ENCODE measurements around the gene TTC7B.

TTC7B gene

DNA sequence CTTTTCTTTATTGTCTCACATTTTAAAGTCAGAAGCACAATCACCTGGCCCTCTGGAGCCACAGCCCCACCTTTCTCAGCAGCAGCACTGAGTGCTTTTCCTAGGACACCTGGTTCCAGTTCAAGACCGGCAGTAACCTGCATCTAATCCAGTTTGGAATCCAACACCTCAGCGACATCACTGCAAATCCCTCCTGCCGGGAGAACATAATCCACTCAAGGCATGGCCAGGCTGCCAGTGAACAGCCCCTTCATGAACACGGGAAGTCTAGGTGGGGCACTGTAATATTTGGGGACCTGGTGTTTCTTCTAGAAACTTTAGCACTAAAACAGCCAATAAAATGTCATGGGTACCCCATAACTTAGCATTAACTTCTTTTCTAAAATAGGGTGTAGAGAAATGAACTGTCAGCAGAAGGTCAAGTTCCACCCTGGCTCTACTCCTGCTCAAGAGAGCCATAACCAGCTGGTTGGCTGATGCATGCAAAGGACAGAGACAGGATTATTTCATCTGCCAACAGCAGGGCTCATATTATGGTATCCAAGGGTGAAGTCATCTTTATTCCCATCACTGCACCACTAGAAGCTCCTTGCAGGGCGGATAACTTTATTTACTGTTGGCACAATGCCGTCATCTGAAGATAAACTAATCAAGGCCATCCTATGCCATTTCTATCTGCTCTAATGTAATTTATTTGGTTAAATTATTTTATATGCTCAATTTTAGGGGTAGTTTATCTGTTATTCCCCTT lies 76.7 kb downstream of the TTC7B start:
- no peak for DNase-seq

DNA sequence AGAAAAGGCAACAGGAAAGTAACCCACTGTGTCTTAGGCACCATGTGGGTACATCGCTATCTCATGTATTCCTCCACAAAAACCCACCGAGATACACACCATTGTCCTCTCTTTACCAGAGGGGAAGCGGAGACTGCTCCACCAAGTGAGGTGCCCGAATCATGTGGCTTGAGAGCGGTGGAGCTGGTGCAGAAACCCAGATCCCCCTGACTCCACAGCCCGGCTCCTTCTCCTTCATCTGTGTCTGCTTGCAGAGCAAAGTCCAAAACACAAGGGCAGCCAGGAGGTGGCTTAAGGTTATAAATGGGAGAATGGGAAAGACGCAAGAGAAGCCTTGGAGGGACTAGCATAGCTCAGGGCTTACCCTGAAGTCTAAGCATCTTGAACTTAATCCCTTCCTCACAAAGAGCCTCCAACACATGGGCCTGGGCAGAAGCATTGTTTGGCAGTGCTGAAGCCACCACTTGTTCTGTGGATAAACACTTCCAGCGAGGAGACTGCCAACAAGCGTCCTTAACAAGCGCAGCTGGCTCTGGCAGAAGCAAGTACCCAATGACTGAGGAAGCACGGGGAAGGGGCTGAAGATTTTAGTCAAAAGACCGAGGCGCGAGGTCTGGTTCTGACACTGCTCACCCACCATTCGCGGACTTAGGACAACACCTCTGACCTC lies 83.0 kb downstream of the TTC7B start:
- DNase-seq: no peak

DNA sequence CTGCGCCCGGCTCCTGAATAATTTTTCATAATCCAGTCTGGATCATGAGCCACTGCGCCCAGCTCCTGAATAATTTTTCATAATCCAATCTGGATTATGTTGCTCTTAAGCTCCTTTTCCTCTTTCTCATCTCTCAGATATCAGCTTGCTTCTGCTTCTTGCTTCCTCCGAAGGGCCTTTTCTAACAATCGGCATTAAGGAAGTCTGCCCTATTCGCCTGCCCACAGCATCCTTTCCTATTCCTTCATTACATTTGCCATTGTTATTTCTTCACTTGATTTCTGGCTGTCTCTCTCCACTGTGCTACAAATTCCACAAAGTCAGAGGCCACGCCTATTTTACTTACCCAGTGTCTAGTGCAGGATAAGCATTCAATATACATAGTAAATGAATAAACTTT lies 83.5 kb downstream of the TTC7B start:
- DNase-seq: no peak

DNA sequence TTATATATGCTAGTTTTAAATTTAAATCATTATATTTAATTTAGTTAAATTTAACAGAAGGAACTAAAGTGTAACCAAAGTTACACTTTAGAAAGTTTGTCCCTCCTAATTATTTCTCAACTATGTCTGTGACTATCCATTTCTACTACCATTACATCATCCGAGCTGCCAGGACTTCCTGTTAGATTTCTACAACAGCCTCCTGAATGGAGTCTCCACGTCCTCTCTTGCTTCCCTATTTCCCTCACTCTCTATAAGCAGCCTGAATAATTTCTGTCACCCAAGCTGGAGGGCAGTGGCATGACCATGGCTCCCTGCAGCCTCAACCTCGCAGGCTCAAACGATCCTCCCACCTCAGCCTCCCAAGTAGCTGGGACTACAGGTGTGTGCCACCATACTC lies 84.1 kb downstream of the TTC7B start:
- no peak for DNase-seq

DNA sequence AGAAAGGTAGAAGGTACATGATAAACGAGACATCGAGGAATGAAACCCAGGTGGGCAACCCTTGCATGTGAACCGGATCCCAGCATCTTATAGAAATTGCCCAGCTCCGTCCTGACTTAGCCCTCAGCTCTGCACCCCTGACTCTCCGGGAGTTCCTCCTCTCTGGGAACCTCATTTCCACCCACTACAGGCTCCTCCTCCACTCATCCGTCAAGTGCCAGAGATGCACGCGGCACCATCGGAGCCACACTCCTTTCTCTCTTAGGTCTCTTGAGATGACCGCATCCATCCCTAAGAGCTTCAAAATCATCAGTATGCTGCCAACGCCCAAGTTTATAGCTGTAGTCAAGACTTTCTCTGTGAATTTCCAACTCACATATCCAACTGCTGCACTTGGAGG lies 84.7 kb downstream of the TTC7B start:
- DNase-seq: no peak

DNA sequence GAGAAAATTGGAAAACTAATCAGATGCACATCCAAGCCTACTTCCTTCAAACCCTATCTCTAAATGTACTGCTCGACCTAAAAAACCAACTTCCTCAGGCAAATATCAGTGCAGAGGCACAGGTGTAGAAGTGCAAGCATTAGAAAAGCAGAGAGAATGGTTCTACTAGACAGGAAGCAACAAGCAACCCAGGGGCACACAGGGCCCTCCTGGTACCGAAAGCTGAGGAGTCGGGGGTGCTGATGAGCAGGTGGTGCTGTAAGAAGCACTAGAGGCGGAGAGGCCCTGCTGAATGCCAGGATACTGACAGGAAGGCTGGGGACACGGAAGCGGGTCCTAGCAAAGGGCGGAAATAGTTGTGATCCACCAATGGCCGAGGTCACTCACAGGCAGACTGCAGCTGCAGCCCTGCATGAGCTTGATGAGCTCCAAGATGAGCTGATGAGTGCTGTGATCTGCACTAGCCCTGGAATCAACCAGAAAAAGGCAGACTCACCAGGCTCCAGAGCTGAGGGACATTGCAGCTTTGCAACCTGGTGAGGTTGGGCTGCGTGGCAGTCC lies 85.9 kb downstream of the TTC7B start:
- DNase-seq: no peak

DNA sequence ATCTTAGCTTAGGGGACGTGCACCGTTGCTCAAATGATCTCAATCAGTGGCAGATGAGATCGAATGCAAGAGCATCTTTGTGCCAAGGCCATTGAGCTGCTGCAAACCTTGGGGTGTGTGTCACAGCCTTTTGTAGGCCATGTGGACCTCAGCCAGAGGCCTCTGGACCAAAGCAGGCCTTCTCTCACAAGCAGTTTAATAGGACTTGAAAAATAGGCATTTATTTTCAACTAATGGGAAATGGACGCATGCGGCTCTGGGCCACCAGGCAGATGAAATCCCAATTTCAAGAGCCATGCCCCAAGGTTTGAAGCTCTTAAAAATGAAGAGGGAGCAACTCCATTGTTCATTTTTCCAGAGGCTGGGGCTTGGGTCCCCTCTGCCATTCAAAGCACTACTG lies 87.3 kb downstream of the TTC7B start:
- no peak for DNase-seq

DNA sequence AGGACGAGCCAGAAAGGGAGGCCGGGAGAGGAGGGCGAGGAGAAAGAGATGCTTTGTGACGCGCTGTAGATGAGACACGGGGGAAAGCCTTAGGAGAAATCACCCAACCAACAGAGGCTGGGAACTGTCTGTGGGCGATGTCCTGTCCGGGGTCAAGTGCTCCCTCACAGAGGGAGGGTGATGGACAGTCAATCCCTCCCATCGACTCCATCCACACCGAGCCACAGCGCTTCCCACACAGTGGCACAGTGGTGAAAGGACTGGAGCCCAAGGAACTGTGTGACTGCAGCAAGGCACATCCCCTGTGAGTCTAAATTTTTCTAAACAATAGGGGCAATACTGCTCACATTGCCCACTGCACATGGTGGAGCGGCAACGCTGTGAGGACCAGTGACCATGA lies 89.1 kb downstream of the TTC7B start:
- no peak for DNase-seq

DNA sequence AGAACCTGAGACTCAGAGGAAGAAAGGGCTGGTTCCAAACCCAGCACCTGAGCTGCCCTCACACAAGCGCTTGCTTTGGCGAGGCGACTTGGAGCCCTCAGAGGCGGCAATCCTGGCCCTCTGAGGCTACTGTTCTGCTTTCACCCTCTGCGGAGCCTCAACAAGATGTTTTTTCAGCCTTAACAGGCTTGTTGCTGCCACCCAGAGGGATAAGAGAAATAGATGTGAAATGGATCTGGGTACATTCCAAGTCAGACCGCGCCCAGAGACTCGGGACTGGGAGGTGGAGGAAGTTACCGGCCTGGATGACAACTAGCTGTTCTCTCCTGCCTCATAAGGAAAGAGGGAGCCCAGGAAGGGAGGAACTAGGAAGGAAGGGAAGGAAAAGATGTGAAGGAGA lies 89.6 kb downstream of the TTC7B start:
- no peak for DNase-seq

DNA sequence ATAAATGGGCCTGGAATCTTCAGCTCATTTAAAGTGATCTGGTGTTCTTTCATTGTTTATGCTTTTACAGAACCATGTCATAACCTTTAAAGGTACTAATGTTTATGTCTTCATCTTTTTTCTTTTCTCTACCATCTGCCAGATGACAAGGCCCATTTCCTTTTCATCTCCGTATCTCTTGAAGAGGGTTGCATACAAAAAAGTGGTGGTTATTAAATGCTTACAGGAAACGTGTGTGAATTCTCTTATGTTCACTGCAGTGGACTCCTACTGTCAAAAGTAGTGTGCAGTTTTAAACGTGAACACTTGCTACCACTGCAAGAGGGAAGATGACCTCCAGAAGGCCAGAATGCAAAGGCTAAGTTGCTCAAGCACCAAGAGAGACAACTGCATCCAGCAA lies 91.4 kb downstream of the TTC7B start:
- no peak for DNase-seq

DNA sequence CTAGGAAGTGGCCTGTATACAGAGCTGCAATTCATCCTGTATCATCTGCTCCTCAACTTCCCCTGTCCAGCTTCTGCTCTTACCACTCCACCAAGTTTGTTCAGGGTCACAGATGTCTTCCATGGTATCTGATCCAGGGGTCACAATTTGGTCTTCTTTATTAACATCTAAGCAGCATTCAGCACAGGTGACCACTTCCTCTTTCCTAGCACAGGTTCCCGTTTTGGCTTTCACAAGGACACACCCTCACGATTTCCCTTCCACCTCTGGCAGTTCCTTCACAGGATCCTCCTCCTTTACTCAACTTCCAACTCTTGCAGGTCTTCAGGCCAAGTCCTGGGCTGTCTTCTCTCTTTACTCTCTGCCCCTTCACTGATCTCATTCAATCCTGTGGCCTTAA lies 93.6 kb downstream of the TTC7B start:
- DNase-seq: no peak

DNA sequence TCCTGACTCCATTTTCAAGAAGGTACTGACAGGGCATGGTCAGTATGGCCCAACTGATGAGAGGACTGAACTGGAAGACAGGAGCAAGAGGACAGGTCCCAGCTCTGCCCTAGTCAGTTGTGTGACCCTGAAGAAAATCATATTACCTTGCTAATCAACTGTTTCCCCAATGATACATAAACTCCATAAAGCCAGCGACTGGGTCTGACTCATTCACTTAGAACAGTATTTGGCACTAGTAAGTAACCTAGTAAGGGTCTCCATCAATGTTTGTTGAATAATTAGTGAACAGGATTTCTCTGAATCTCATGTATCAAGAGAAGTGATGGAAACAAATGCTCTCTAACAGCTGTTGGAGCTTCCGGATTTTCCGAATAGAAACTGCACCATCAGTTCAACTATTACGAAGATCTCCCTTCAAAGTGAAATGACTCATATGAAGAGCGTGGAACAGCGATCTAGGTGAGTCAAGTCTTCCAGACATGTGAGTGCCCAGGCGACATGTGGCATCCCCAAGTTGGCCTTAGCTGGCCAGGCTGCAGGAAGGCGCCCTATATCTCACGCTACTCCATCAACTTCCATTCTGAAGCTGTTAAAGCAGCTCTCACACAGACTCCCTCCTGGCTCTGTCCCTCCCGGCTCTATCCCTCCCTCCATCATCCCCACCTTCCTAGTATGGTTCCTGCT lies 94.5 kb downstream of the TTC7B start:
- no peak for DNase-seq

DNA sequence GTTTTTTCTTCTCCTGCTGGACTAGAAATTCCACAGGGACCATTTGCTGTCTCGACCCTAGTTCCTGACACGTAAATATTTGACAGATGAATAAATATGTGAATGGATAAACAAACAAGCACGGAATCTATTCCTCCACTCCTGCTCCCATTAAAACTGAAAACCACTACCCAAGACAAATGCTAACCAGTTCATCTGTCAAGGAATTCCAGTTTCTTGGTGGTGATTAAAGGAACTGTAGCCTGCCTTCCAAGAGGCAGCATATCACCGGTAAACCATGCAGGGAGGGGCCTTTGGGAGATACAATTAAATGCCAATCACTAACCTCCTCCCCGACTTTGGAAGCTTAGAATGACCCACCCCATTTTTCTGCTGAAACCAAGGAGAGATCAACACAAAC lies 95.4 kb downstream of the TTC7B start:
- DNase-seq: no peak

DNA sequence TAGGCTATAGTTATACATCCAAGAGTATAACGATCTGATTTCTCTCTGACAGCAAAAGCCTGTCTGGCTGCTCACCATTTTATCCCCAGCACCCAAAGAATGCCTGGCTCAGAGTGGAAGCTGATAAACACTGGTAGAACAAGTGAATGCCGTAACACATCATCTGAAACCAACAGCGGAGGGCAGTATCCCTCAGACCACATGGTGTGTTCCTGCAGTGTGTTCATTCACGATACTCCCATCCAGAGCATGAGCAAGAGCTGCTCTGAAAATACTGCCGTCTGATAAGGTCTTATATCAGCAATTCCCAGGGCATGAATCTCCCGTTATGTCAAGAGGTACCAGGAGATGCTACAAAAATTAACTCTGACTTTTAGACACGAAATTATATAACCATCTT lies 95.9 kb downstream of the TTC7B start:
- no peak for DNase-seq

DNA sequence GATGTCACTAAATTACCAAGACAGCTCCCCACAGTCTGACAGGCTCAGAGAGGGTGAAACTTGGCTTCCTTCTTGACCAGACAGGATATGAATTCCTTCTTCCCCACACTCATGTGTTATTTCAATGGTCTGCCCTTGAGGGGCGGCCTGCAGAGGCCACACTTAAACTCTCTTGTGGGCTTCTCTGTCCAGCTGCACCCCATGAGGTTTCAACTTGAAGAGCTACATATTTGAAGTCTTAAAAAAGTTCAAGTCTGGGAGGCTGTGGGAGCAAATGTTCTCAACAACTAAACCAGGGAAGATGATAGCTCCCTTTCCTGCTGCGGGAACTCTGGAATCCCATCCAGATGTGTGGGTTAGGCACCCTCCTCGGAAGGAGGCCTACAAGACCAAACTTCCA lies 98.3 kb downstream of the TTC7B start:
- no peak for DNase-seq

DNA sequence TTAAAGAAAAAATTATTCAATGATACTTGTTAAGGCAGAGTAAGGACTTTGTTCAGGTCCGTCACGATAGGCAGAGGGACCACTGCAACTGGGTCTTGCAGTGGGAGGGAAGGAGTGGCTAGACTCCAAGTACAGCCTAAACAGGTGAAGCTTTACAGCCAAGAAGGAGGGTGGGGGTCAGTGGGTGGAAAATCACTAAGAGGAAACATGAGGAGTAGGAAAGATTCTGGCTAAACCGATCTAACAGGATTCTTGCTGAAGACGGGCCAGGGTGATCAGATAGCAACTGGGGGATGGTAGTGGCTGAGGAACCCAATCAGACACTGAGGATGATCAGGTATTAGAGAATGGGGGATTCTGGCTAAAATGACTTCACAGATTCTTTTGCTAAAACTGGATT lies 100.2 kb downstream of the TTC7B start:
- no peak for DNase-seq

DNA sequence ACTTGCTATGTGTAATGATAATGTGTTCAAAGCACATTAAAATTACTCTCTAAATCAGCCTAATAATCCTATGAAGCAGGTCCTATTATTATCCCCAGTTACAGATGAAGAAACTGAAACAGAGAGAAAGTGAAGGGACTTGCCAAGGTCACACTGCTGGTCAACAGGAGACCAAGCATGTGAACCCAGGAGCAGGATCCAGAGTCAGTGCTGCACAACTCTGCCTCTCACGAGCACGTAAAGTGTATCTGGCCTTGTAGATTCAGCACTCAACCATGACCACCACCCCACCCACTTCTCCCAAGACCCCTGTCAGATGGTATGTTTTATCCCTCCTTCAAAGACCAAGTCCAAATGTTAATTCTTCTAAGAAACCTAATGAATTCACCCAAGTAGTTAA lies 100.7 kb downstream of the TTC7B start:
- no peak for DNase-seq

DNA sequence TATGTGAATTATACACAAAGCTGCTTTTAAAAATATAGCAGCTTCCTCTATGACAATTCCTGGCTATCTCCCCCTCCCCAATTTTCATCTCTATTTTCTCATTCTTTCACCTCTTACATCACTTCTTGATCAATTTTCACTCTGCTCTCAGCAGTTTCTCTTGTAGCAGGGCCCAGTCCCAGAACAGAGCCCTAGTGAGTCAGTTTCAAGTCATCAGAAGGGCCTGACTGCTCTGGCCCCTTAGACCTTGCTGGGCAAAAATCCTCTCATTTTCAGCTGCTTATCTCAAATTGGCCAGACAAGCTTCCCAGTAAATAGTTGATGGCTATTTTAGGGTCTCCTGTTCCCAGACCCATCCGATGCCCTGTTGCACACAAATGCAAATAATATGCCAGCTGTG lies 101.4 kb downstream of the TTC7B start:
- DNase-seq: no peak

DNA sequence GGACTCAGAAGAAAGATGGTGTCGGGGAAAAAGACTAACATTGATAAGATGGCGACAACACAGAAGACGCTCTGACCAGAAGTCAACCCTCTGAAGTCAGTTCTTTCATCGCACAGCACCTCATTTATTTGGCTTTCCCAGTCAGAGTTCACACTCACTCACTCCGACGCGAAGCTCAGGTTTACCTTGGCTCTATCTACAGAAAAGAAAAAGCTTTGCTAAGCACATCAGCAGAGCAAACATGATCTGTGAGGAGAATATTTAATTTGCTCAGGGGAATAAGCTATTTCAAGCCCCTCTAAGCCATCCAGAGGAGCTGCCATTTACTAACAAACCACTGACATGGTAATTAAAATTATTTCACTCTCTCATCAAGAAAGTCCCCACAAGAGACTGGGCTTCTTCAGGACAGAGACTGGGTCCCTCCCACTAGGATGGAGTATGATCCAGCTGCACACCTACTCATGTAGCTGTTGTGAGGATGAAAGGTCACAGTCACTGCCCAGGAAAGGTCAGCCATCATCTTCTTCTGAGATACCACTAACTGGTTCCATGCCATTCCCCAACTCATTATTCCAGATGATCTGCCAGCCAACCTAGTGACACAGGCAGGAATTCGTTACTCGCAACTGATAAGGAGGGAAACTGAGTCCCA lies 111.4 kb downstream of the TTC7B start:
- DNase-seq: no peak

DNA sequence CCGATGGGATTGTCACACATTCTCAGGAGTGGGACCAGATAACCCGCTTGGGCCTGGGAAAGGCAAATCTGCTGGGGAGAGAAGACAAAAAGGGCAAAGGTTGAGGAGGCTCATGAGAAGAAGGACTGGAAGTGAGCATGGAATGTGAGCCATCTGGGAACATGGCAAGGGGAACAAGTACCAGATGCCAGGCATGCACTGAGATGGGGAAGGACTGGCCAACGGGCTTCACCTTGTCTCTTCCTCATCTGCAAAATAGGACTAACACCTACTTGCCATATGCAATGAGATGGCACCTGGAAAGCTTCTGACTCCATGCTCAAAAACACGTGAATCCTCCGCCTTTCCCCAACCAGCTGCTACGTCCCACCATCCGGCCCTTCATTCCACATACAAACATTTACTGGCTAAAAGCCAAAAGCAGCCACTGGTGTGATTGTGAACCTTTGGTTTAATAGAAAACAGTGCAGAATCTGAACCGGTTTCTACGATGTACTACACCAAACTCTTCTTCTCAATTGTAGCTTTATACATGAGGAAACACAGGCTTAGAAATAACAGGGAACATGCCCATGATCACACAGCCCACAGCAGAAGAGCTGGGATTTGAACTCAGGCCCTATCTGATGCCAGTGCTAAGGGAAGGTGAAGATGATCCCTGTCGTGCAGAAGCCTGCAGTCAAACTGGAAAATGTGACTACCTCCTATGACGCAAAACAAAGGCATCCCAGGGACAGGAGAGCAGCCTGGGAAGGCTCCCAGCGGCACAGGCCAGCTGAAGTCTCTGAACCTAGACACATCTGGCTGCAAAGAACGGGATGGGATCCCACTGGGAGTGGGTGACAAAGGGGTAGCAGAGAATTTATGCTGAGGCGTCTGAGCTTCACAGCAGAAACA lies 112.1 kb downstream of the TTC7B start:
- no peak for DNase-seq

DNA sequence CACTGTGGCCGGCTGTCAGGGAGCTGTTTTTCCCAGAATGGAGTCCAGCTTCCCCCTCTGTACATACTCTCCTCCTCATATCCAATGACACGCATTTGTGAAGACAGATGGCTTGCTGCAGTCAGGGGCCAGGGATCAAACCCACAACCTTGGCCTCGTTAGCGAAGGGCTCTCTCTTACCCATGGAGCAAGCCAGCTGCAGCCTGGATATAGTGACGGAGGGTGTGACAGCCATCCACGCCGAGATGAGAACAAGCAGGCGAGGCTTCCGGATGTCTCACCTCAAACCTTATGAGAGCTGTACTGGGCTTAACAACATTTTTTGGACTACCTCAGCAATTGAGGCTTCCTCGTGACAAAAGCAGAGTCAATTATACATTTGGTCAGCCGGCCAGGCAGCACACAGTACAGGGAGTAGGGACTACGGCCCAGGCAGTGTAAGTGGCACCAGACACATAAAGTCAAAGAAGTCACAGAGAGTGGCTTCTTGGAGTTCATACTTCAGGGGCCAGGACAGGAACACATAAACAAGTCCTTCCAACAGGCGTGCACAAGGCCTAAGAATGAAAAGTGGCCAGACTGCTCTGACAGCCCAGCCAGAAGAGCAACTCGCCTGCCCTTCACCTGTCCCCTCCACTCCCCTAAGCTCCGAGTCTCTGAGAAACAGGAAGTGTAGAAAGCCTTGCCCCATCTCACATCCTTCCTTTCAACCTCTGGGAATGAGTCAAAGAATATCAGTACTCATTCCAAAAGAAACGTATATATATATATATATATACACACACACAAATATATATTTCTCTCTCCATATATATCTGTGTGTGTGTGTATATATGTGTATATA lies 115.1 kb downstream of the TTC7B start:
- no peak for DNase-seq

Measured in activated CD4-positive, CD25-positive, alpha-beta regulatory T cell (primary cell).